Measurements from ENCODE around the gene MCF2L. TPM values are rescaled to one million over a fixed set of nuclear protein-coding genes. Genes with fewer than 3 reads are reported as not detected.

Gene MCF2L
- total RNA-seq, 1 donor: 5.8 TPM

GRCh38 chr13:113017506-113018215 is 48.6 kb downstream of the MCF2L start:
- H3K4me3 ChIP-seq (ENCODE audit: low read length): no peak overlapping the region
- H3K27me3 ChIP-seq (ENCODE audit: insufficient read depth, low read length): no peaks in the 10 kb centered on the region
- H3K4me1 ChIP-seq (ENCODE audit: insufficient read depth, low read length): no peaks in the 10 kb centered on the region
- no peaks in the 10 kb centered on the region for H3K9me3 ChIP-seq (ENCODE audit: low read depth, low read length)

GRCh38 chr13:113018676-113019465 is 49.9 kb downstream of the MCF2L start:
- Histone ChIP-seq H3K27me3 (ENCODE audit: insufficient read depth, low read length) (no peaks in the 10 kb centered on the region), H3K4me1 (ENCODE audit: insufficient read depth, low read length) (no peaks in the 10 kb centered on the region), H3K9me3 (ENCODE audit: low read depth, low read length) (no peaks in the 10 kb centered on the region), H3K4me3 (ENCODE audit: low read length) (no peak overlapping the region)

- no peaks in the 10 kb centered on the region for H3K27me3 ChIP-seq (ENCODE audit: insufficient read depth, low read length)
- no peaks in the 10 kb centered on the region for H3K4me1 ChIP-seq (ENCODE audit: insufficient read depth, low read length)
These were observed 51.5 kb downstream of the MCF2L start for GRCh38 chr13:113020323-113021080.

GRCh38 chr13:113021391-113021790 is 52.4 kb downstream of the MCF2L start:
- H3K4me3 ChIP-seq (ENCODE audit: low read length): no peak overlapping the region
- H3K27me3 ChIP-seq (ENCODE audit: insufficient read depth, low read length): no peaks in the 10 kb centered on the region
- H3K9me3 ChIP-seq (ENCODE audit: low read depth, low read length): no peaks in the 10 kb centered on the region
- H3K4me1 ChIP-seq (ENCODE audit: insufficient read depth, low read length): no peaks in the 10 kb centered on the region

More at GRCh38 chr13:113020323-113021080, 51.5 kb downstream of the MCF2L start:
- Histone ChIP-seq H3K4me3 (ENCODE audit: low read length) (no peak overlapping the region), H3K9me3 (ENCODE audit: low read depth, low read length) (no peaks in the 10 kb centered on the region)

GRCh38 chr13:113021811-113022210 is 52.8 kb downstream of the MCF2L start:
- no peaks in the 10 kb centered on the region for H3K9me3 ChIP-seq (ENCODE audit: low read depth, low read length)
- H3K4me1 ChIP-seq (ENCODE audit: insufficient read depth, low read length): no peaks in the 10 kb centered on the region
- H3K27me3 ChIP-seq (ENCODE audit: insufficient read depth, low read length): no peaks in the 10 kb centered on the region
- no peak overlapping the region for H3K4me3 ChIP-seq (ENCODE audit: low read length)

GRCh38 chr13:113022391-113022744 is 53.4 kb downstream of the MCF2L start:
- Histone ChIP-seq H3K4me1 (ENCODE audit: insufficient read depth, low read length) (no peaks in the 10 kb centered on the region), H3K4me3 (ENCODE audit: low read length) (no peak overlapping the region), H3K9me3 (ENCODE audit: low read depth, low read length) (no peaks in the 10 kb centered on the region)

GRCh38 chr13:113022745-113023574 is 53.9 kb downstream of the MCF2L start:
- Histone ChIP-seq H3K9me3 (ENCODE audit: low read depth, low read length) (no peaks in the 10 kb centered on the region), H3K4me1 (ENCODE audit: insufficient read depth, low read length) (no peaks in the 10 kb centered on the region), H3K27me3 (ENCODE audit: insufficient read depth, low read length) (no peaks in the 10 kb centered on the region), H3K4me3 (ENCODE audit: low read length) (no peak overlapping the region)

More at GRCh38 chr13:113022391-113022744, 53.4 kb downstream of the MCF2L start:
- no peaks in the 10 kb centered on the region for H3K27me3 ChIP-seq (ENCODE audit: insufficient read depth, low read length)

GRCh38 chr13:113023694-113024430 is 54.8 kb downstream of the MCF2L start:
- no peaks in the 10 kb centered on the region for H3K4me1 ChIP-seq (ENCODE audit: insufficient read depth, low read length)
- no peaks in the 10 kb centered on the region for H3K9me3 ChIP-seq (ENCODE audit: low read depth, low read length)
- H3K4me3 ChIP-seq (ENCODE audit: low read length): no peak overlapping the region
- H3K27me3 ChIP-seq (ENCODE audit: insufficient read depth, low read length): no peaks in the 10 kb centered on the region

- Histone ChIP-seq H3K4me1 (ENCODE audit: insufficient read depth, low read length) (no peaks in the 10 kb centered on the region), H3K9me3 (ENCODE audit: low read depth, low read length) (no peaks in the 10 kb centered on the region), H3K27me3 (ENCODE audit: insufficient read depth, low read length) (no peaks in the 10 kb centered on the region), H3K4me3 (ENCODE audit: low read length) (no peak overlapping the region)
These were observed 55.5 kb downstream of the MCF2L start for GRCh38 chr13:113024466-113024865.

GRCh38 chr13:113026391-113026910 is 57.4 kb downstream of the MCF2L start:
- Histone ChIP-seq H3K4me1 (ENCODE audit: insufficient read depth, low read length) (no peaks in the 10 kb centered on the region), H3K4me3 (ENCODE audit: low read length) (no peak overlapping the region), H3K27me3 (ENCODE audit: insufficient read depth, low read length) (no peaks in the 10 kb centered on the region), H3K9me3 (ENCODE audit: low read depth, low read length) (no peaks in the 10 kb centered on the region)

- no peak overlapping the region for H3K4me3 ChIP-seq (ENCODE audit: low read length)
- no peaks in the 10 kb centered on the region for H3K9me3 ChIP-seq (ENCODE audit: low read depth, low read length)
- no peaks in the 10 kb centered on the region for H3K27me3 ChIP-seq (ENCODE audit: insufficient read depth, low read length)
- no peaks in the 10 kb centered on the region for H3K4me1 ChIP-seq (ENCODE audit: insufficient read depth, low read length)
These were observed 58.1 kb downstream of the MCF2L start for GRCh38 chr13:113027095-113027494.

GRCh38 chr13:113027566-113027965 is 58.6 kb downstream of the MCF2L start:
- Histone ChIP-seq H3K4me3 (ENCODE audit: low read length) (no peak overlapping the region), H3K27me3 (ENCODE audit: insufficient read depth, low read length) (no peaks in the 10 kb centered on the region), H3K9me3 (ENCODE audit: low read depth, low read length) (no peaks in the 10 kb centered on the region), H3K4me1 (ENCODE audit: insufficient read depth, low read length) (no peaks in the 10 kb centered on the region)

GRCh38 chr13:113028336-113029060 is 59.5 kb downstream of the MCF2L start:
- Histone ChIP-seq H3K4me1 (ENCODE audit: insufficient read depth, low read length) (no peaks in the 10 kb centered on the region), H3K4me3 (ENCODE audit: low read length) (no peak overlapping the region), H3K27me3 (ENCODE audit: insufficient read depth, low read length) (no peaks in the 10 kb centered on the region), H3K9me3 (ENCODE audit: low read depth, low read length) (no peaks in the 10 kb centered on the region)

All from mononuclear cell (primary cell).